SK-N-MC (cell line): ENCODE data around the gene AVL9.

Experiments
- EZH2 ChIP-seq: fragments of 200-600 bp; sonication (generic); IDR thresholded peaks from one replicate; pipeline ENCODE4 v1.6.1; 2017; ENCODE audit warnings: antibody characterized with exemption
- FOXP2 ChIP-seq: optimal IDR thresholded peaks from 2 replicates; pipeline ENCODE3; 2011; ENCODE audit warnings: mild to moderate bottlenecking, moderate library complexity; ENCODE audit not compliant: insufficient read depth; ENCODE audit errors: extremely low read length, control extremely low read depth
- POLR2AphosphoS5 ChIP-seq: IDR thresholded peaks from 2 replicates; pipeline ENCODE4 v1.6.1; 2012; ENCODE audit warnings: mild to moderate bottlenecking, low read depth, low read length, borderline replicate concordance

DNA sequence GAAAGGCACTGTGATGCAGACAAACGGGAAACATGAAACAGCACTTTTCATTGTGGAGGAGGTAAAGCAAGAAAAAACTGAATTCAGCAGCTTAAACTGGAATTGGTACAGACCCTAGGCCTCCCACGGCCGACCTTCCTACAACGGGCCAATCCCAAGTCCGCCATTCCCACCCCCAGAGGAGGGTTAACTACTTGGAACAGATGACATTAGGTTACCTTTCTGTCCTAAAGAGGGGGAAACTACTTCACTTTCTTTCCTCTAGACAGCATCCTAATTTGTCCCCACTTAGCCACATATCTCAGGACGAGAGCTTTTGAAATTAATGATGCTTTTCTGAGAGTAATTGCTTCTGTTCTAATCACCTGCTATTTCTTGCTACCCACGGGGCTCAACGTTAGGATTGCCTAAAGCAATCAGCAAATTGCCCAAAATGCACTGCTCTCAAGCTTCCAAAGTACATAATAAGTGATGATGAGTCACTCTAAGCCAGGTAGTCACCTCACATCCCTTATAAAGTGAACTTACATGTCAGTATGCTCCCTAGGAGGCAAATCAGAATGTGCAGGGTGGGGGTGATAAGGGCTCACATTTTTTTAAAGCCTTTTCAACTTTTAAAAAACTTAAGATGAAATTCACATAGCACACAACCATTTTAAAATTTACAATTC is 41.8 kb upstream of the AVL9 start:
- TF ChIP-seq EZH2: no peak
- TF ChIP-seq POLR2AphosphoS5: no peak
- no peak for TF ChIP-seq FOXP2
